Anterior cingulate cortex (tissue), 58 donors: ENCODE results near the gene MZT2A.
"Not testable (repeated sequence)": the region's sequence is repeated elsewhere in the genome, so short reads cannot be mapped to it uniquely, and the experiment has no call there.

Source experiments
- DNase-seq, 58 donors: peaks; one replicate each; lab custom pipeline; 2025; lab: John Stamatoyannopoulos, UW

Gene MZT2A

DNA sequence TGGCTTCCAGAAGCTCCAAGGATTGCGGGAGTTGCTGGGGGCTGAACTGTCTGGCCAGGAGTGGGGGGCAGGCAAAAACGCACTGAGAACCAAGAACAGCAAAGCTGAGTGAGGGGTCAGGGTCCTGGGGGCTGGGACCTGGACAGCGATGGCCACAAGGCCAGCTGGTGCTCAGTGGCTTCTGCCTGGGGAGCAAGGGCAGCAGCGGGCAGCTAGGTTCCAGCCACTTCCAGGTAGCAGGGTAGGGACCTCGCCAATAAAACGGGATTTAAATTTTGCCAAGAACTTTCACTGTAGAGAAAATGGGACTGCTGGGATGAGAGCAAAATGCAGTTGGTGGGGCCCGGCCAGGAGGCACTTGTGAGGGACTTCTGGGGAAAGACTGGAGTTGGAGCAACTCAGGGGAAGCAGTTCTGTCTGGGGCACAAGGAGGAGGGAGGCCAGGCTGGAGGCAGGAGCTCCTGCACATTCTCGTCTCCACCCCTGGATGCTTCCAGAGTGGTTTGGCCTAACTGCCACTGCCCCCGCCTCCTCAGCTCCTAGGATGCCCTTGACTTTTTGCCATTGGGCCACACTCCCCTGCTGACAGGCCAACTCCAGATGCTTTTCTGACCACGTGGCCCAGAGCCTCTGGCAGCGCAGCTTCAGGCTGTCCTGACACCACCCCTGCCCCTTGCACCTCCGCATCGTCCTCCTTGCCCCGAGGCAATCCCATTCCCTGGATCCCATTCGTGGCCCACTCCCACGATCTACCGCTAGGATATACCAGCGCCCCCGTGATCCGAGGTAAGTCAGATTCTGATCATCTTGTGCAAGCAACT lies 30.0 kb upstream of the MZT2A start:
- DNase-seq, result no peak

DNA sequence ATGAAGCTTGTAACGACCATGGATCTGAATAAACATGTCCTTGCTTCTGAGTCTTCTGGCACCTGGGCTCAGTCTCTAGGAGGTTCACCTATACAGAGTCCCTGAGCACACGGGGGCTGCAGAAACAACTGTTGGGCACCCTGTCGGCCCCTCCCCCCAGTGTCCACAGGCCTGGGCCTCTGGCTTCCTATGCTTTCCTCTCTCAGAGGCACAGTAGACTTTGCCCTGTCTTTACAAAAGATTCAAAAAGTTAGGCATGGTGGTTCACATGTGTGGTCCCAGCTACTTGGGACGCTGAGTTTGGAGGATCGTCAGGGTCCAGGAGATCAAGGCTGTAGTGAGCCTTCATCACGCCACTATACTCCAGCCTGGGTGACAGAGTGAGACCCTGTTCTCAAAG lies 29.3 kb upstream of the MZT2A start:
- not testable (repeated sequence) for DNase-seq

DNA sequence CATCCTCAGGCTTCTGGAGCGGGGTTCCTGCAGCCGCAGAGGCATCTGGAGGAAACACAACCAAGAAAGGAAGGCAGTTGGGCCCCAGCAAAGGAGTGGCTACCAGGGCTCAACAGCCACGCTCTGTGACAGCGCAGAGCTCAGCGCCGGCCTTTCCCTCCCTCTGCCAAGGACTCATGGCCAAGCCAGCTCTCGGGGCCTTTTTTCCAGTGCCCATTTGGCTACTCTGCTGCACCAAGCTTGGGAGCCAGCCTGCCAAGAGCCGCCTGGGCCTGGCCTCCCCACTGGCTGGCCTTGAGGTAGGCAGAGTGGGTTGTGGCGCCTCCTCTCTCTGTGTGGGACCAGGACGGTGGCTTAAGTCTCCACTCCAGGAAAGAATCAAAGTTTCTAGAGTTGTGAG lies 28.3 kb upstream of the MZT2A start:
- peak in 22 of 58 donors; percentile 6 to 55 (median 26) for DNase-seq

DNA sequence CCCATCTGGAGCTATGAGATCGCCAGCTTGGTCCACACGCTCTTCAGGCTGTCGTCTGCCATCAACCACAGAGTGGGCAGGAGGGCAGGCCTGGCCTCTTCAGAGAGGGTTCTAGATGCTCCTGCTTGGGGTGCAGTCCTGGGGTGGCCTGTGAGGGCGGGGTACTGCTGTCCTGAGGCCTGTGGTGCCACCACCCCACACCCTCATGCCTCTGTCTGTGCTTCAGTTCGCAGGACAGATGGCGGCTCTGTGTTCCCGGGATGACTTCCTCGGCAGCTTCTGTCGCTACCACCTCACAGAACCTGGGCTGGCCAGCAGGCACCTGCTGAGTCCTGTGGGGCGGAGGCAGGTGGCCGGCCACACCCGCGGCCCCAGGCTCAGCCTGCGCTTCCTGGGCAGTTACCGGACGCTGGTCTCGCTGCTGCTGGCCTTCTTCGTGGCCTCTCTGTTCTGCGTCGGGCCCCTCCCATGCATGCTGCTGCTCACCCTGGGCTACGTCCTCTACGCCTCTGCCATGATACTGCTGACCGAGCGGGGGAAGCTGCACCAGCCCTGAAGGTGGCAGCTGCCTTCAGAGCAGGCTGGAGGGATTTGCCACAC lies 27.8 kb upstream of the MZT2A start:
- DNase-seq, result not testable (repeated sequence)

DNA sequence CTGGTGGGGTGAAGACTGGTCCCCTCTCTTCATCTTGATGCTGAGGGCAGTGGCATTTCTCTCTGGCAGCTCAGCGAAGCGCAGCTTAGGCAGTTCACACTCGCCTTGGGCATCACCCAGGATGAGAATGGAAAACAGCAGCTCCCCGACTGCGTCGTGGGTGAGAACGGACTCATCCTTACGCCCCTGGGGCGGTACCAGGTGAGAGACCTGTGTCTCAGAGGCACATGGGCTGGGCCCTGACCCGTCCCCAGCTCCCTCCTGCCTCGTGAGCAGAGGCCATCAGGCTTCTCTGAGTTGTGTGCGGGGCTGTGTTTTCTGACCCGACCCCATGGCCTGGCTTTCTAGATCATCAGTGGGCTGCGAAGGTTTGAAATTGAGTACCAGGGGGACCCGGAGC lies 27.3 kb upstream of the MZT2A start:
- DNase-seq, result no peak

DNA sequence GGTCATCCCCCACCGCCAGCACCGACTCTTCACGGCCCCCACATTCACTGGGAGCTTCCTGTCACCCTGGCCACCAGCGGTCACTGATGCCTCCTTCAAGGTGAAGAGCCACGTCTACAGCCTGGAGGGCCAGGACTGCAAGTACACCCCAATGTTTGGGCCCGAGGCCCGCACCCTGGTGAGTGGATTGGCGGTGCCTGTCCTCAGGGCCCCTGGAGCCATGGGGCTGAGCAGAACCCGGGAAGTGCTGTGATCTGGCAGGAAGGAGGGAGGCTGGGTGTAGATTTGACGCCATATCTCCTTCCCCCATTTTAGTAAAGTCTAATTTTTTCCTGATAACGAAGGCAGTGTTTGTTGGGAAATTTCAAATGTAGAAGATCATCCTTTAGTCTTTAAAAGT lies 26.3 kb upstream of the MZT2A start:
- not testable (repeated sequence) for DNase-seq

DNA sequence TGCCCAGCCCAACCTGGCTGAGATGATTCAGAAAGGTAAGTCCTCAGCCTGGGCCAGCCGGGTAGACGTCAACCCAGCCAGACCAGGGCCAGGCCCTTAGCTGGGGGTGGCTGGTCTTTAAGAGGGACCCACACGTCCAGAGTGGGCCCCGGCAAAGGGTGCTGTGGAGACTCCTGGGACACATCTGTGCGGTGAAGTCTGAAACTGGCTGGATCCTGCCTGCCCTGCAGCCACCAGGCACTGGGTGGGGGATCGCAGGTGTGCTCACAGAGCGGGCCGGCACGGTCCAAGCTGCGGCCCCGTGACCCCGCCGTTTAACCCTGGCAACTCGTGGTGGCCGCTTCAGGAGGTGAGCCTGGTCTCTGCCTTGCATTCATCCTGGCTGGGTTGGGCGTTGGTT lies 25.7 kb upstream of the MZT2A start:
- not testable (repeated sequence) for DNase-seq

DNA sequence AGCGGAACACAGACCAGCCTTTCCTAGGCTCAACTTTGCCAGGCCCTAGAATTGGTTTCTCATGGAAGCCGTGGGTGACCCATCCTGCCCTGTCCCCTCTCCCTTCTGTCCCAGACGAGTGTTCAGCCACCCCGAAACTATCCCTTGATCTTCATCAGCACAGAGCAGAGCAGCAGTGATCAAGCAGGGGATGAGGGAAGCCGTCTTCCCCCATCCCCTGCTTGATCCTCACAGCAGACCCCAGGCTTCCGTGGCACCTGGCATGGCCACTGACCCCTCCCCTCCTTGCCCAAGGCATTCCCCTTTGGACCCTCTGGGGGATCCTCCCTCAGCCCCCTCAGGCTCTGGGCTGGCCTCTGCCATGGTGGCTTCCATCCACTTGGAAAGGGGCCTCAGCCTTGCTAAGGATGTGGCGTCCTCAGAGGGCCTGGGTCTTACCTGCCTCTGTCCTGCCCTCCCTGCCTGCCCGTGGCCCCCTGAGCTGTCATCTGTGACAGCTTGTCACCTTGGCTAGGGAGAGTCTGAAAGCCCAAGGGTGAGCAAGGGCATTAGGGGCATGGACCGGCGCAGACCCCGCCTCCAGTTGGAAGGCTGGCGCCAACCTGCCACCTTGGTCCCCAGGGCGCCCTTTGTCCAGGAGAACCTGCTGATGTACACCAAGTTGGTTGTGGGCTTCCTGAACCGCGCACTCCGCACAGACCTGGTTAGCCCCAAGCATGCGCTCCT lies 25.1 kb upstream of the MZT2A start:
- peak in 1 of 58 donors; percentile 5 for DNase-seq

DNA sequence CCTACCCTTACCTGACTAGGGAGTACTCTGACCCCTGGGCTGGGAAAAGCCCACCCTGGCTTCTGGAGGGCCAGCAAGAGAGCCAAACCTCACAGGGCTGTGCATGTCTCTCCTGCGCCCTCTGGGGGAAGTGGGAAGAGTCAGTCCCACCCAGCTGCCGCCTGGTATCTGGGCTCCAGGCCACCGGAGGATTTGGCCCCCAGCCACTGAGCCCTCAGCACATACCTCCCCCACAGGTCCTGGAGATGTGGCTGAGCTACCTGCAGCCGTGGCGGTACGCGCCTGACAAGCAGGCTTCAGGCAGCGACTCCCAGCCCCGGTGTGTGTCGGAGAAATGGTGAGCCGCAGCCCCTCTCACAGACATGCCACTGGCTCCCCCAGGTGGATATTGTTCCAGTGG lies 24.4 kb upstream of the MZT2A start:
- not testable (repeated sequence) for DNase-seq

DNA sequence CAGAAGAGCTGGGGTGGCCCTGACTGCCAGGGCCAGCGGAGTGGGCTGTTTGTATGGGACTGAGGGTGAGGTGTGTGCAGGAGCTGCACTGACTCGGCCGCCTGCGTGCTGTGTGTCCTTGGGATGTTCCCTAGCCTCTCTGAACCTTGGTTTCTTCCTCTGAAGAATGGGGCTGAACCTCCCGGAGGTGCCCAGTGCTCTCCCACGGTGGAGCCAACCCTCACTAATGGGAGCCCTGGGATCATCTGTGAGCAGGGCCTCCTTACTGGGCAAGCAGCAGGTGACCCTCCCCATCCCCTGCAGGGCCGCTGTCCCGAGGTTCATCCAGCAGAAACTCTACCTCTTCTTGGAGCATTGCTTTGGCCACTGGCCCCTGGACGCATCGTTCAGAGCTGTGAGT lies 23.8 kb upstream of the MZT2A start:
- DNase-seq, result no peak

DNA sequence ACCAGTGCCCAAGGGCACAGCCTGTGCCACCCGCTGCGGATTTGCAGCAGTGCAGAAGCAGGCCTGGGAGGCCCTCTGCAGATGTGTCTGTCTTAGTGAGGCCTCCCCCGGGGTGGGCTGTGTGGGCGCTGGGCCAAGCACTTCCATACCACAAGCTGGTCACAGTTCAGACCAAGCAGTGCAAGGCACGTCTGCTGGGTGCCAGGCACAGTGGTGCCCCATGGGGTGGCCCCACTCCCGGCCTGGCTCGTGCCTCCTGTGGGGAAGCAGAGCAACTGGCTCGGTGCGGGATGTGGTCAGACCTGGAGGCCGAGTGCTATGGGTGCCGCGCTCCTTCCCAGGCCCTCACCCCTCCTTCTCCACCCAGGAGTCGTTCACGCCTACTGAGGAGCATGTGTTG lies 23.0 kb upstream of the MZT2A start:
- not testable (repeated sequence) for DNase-seq

DNA sequence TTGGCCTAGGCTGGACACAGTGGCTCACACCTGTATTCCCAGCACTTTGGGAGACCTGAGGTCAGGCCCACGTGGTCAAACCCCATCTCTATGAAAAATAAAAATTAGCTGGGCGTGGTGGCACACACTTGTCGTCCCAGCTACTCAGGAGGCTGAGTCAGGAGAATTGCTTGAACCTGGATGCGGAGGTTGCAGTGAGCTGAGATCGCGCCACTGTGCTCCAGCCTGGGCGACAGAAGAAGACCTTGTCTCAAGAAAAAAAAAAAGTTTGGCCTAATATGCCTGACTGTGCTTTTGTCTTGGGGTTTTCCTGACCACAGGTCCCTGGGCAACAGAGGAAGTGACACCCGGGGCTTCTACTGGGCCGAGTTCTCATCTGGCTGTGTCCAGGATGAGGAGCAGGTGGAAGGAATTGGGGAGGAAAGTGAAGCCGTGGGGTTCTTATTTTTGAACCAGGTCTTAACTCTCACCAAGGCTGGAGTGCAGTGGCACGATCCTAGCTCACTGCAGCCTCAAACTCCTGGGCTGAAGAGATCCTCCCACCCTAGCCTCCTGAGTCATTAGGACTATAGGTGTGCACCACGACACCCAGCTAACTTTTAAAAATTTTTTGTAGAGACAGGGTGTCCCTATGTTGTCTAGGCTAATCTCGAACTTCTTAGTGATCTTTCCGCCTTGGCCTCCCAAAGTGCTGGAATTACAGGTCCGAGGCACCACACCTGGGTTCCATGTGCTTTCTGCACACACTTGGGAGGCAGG lies 22.4 kb upstream of the MZT2A start:
- DNase-seq, result not testable (repeated sequence)

DNA sequence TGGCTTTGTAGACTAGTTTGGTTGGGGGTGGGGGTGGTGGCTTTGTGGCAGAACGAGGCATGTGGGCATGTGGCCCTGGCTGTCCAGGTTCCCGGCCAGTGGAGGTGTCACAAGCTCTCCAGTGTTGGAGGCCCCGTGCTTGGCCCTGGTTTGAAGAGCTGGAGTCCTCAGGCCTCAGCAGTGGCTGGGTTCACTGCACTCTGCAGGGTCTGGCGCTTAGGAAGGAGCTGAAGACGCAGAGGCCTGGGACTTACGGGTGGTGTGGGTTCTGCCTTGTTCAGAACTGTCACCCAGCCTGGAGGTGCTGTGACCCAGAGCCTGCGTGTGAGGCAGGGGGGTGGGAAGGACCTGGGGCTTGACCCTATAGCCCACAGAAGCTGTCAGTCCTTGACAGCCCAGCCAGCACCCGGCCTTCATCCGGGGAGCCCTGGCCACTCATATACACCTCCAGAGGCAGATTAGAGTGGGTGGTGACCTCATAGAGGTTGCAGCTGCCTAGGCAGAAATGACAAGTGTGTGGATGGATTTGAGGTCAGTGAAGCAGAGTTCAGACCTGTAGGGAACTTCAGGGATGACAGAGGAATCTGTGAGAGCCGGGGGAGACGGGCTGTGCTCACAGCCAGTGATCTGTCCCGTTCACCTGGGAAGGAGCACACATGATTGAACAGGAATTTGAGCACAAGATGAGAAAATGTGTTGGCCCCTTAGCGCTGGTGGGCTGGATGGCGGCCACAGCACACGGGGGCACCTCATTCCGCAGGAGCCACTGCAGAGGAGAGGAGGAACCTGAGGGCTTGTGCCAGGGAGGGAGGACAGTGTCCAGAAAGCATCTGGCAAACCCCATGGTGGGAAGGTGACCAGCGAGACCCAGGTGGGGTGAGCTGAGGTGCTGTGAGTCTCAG lies 20.0 kb upstream of the MZT2A start:
- peak in 5 of 58 donors; percentile 6 to 61 (median 12) for DNase-seq

DNA sequence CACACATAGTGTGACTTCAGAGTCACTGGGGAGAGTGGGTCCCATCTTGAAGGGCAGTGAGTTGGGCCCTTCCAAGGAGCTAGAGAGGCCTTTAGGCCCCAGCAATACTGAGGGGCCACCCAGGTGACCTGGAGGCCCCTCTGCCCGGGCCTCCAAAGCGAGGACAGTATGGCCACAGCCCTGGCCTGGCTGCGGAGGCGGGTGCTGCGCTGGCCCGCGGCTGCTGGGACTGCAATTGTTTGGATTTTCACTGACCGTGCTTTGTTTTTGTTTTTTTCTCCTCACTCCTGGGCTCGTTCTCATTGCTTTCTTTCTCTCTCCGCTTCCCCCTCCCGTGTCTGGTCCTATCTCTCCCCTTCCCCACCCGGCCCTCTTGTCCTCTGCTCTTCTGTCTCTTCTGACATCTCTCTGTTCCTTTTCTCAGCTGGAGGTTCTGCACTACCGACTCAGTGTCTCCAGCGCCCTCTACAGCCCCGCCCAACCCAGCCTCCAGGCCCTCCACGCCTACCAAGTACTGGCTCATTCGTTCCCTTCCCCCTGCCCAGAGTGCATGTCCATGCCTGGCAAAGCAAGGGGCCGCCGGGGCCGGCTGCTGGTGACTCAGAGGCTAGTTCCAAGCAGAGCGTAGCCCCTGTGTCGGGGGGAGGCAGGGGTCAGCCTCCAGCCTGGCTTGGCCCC lies 19.2 kb upstream of the MZT2A start:
- not testable (repeated sequence) for DNase-seq

DNA sequence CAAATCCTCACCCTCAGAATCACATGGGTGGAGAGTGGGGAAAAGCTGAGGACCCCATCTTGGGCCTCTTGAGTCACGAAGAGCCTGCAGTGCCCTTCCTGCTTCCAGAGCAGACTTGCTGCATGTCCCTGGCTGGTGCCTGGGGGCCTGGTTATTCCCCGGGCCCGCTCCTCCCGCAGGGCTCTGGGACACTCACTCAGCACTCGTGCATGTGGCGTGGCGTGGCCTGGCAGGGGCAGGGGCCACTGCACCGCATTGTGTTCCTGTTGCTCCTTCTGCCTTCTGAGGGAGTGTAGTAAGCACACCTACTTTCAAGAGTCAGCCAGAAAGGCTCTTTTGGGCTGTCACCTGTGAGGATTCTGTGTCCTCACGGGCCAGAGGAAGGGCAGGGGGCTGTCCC lies 17.4 kb upstream of the MZT2A start:
- no peak for DNase-seq

DNA sequence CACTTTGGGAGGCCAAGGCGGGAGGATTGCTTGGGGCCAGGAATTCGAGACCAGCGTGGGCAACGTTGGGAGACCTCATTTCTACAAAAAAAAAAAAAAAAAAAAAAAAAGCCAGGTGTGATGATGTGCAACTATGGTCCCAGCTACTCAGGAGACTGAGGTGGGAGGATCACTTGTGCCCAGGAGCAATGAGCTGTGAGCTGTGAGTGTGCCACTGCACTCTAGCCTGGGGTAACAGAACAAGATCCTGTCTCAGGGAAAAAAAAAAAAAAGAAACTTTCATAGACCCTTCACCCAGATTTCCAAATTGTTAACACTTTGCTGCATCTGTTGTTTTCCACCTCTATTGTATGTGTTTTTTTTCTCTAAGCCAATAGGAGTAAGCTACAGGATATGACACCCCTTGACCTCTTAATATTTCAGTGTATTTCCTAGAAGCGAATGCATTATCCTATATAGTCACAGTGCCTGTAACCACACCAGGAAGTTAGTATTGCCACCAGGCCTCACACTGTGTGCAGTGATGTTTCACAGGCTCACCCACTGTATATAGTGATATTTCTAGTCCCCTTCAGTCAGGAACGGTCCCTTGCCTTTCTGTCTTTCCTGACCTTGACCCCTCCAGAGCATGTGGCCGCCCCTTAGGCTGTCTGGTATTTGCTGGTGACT lies 12.0 kb upstream of the MZT2A start:
- not testable (repeated sequence) for DNase-seq

DNA sequence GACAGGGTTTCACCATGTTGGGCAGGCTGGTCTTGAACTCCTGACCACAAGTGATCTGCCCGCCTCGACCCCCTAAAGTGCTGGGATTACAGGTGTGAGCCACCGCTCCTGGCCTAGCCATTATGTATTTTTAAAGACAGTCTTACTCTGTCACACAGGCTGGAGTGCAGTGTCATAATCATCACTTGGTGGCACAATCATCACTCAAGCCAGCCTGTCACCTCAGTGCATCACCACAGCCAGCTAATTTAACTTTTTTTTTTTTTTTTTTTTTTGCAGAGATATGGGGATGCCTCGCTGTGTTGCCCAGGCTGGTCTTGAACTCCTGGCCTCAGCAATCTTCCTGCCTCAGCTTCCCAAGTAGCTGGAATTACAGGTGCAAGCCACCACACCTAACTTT lies 11.4 kb upstream of the MZT2A start:
- DNase-seq, result not testable (repeated sequence)

DNA sequence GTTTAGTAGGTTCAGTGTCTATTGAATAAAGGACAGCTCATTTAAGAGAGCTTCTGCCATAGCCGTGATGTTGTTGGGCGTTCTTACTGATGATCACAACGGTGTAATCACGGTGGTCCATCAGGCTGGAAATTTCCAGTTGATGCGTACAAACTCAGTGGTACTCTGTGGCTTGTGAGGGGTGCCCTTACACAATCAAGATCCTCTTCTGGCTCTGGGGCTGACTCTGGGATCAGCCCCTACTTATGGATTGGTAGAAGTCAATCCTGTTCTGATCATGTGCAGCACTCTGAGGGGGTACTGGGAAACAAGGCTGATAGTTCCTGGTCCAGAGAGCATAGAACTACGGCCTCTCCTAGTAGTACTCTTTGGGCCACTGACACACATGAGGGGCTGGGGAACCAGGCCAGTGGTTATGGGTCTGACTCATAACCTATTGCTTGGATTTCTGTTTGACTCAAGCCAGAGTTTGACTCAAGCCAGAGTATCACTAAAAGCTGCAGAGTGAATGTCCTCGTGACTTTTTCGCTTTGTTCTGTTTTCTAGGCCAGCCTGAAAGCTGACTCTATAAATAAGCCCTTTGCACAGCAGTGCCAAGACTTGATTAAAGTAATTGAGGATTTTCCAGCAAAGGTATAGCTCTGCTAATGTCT lies 6.2 kb upstream of the MZT2A start:
- DNase-seq, result not testable (repeated sequence)
